RKO (cell line): ENCODE measurements around the gene HIPK1.
"Not testable (repeated sequence)": the region's sequence is repeated elsewhere in the genome, so short reads cannot be mapped to it uniquely, and the experiment has no call there.

Experiments
- DNase-seq: peaks from one replicate; pipeline ENCODE4 v3.0.0-alpha.2; 2016; ENCODE audit warnings: low spot score

HIPK1 gene

GRCh38 chr1:114015075-114015474 lies 86.0 kb downstream of the HIPK1 start:
- DNase-seq, result peak; percentile 30

- DNase-seq, result not testable (repeated sequence)
Measured at GRCh38 chr1:114019724-114020123, 90.6 kb downstream of the HIPK1 start.

- DNase-seq, result no peak
Measured at GRCh38 chr1:114021665-114022099, 92.6 kb downstream of the HIPK1 start.

- DNase-seq, result no peak
Measured at GRCh38 chr1:114022877-114023276, 93.8 kb downstream of the HIPK1 start.

DNA sequence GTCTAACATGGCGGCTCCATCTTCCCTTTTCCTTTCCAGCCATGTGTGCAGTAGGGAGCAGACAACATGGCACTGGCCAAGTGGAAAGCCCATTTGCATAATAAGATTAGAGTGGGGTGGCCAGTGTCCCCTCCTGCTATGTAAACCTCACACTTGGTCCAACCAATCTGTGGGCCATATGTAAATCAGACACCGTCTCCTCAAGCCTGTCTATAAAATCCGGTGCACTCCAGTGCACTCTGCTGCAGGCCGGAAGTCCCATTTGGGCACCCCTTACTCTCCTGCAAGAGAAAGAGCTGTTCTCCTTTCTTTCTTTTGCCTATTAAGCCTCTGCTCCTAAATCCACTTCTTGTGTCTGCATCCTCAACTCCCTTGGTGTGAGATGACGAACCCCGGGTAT lies 94.3 kb downstream of the HIPK1 start:
- no peak for DNase-seq

DNA sequence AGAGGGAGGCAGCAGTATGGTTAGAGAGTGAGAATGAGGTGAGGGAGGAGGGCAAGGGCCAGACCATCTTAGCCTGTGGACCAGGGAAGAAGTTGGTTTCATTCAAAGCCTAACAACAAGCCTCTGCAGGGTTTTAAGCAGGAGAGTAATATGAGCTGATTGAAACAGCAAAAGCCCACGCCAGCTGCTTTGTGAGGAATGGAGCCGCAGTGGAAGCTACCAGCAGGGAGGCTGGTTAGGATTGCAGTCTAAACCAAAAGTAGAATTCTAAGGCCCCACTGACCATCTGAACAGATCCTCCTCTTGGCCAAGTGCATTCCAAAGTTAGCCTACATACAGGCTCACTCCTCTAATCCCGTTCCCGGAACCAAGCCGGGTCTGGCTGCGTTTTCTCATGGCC lies 94.9 kb downstream of the HIPK1 start:
- no peak for DNase-seq

DNA sequence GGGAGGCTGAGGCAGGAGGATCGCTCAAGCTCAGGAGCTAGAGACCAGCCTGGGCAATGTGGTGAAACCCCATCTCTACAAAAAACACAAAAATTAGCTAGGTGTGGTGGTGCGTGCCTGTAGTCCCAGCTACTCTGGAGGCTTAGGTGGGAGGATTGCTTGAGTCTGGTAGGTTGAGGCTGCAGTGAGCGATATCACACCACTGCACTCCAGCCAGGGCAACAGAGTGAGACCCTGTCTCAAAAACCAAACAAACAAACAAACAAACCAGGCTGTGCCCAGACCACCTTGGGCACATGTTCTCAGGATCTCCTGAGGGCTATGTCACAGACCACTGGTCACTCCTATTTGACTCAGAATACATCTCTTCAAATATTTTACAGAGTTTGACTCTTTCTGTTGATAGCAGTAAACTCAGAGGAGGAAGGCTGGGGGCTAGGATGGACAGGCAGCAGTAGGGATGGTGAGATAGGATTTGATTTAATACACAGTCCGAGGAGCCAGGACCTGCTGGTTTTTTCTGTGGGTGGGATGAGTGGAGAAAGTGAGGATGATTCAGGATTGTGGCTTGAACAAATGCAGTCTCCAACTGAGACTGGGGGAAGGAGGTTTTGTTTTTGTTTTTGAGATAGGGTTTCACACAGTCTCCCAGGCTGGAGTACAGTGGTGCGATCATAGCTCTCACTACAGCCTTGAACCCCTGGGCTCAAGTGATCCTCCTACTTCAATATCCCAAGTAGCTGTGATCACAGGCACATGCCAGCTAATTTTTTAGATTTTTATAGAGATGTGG lies 96.7 kb downstream of the HIPK1 start:
- DNase-seq, result no peak

DNA sequence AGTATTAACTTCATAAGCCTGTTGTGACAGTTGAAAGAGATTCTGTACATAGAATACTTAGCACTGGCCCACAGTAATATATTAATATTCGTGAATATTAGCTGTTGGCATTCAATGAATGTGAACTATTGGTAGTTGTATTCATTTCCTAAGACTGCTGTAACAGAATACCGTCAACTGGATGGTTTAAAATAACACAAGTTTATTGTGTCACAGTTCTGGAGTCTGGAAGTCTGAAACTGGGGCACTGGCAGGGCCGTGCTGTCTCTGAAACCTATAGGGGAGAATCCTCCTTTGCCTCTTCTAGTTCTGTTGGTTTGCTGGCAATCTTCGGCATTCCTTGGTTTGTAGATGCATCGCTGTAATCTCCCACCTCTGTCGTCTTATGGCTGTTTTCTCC lies 97.7 kb downstream of the HIPK1 start:
- no peak for DNase-seq
